ENCODE results near the gene AXL.

Gene AXL

GRCh38 chr19:41218249-41218614 lies 791 bp upstream of the AXL start:
- Histone ChIP-seq H3K4me3 (ENCODE audit: low read length) (peak overlapping the region; percentile 73), H3K36me3 (ENCODE audit: control insufficient read depth, low read depth, low read length) (peaks cover 6% of the 10 kb centered on the region), H3K27me3 (ENCODE audit: control insufficient read depth, insufficient read depth, low read length) (no peaks in the 10 kb centered on the region), H3K9ac (ENCODE audit: low read length) (no peak overlapping the region), H3K27ac (ENCODE audit: low read length) (no peak overlapping the region), H3K9me3 (ENCODE audit: control insufficient read depth, low read depth, low read length) (no peaks in the 10 kb centered on the region), H3K4me1 (ENCODE audit: control insufficient read depth, low read depth, low read length) (peaks cover 3% of the 10 kb centered on the region)

GRCh38 chr19:41219924-41220567 lies 1.0 kb downstream of the AXL start:
- Histone ChIP-seq H3K9ac (ENCODE audit: low read length) (no peak overlapping the region), H3K4me1 (ENCODE audit: control insufficient read depth, low read depth, low read length) (peaks cover 11% of the 10 kb centered on the region), H3K27me3 (ENCODE audit: control insufficient read depth, insufficient read depth, low read length) (no peaks in the 10 kb centered on the region), H3K4me3 (ENCODE audit: low read length) (peak overlapping the region; percentile 73), H3K9me3 (ENCODE audit: control insufficient read depth, low read depth, low read length) (no peaks in the 10 kb centered on the region), H3K27ac (ENCODE audit: low read length) (no peak overlapping the region), H3K36me3 (ENCODE audit: control insufficient read depth, low read depth, low read length) (peaks cover 6% of the 10 kb centered on the region)

- peak overlapping the region; percentile 73 for H3K4me3 ChIP-seq (ENCODE audit: low read length)
- no peak overlapping the region for H3K27ac ChIP-seq (ENCODE audit: low read length)
Measured at GRCh38 chr19:41220811-41221210, 1.8 kb downstream of the AXL start.

GRCh38 chr19:41221514-41222205 lies 2.6 kb downstream of the AXL start:
- no peaks in the 10 kb centered on the region for H3K27me3 ChIP-seq (ENCODE audit: control insufficient read depth, insufficient read depth, low read length)
- no peak overlapping the region for H3K27ac ChIP-seq (ENCODE audit: low read length)
- peaks cover 21% of the 10 kb centered on the region for H3K4me1 ChIP-seq (ENCODE audit: control insufficient read depth, low read depth, low read length)
- no peak overlapping the region for H3K9ac ChIP-seq (ENCODE audit: low read length)
- H3K9me3 ChIP-seq (ENCODE audit: control insufficient read depth, low read depth, low read length): no peaks in the 10 kb centered on the region
- peaks cover 6% of the 10 kb centered on the region for H3K36me3 ChIP-seq (ENCODE audit: control insufficient read depth, low read depth, low read length)
- H3K4me3 ChIP-seq (ENCODE audit: low read length): no peak overlapping the region

More at GRCh38 chr19:41220811-41221210, 1.8 kb downstream of the AXL start:
- Histone ChIP-seq H3K9me3 (ENCODE audit: control insufficient read depth, low read depth, low read length) (no peaks in the 10 kb centered on the region), H3K4me1 (ENCODE audit: control insufficient read depth, low read depth, low read length) (peaks cover 18% of the 10 kb centered on the region), H3K27me3 (ENCODE audit: control insufficient read depth, insufficient read depth, low read length) (no peaks in the 10 kb centered on the region), H3K36me3 (ENCODE audit: control insufficient read depth, low read depth, low read length) (peaks cover 6% of the 10 kb centered on the region), H3K9ac (ENCODE audit: low read length) (no peak overlapping the region)

GRCh38 chr19:41222240-41222639 lies 3.2 kb downstream of the AXL start:
- no peak overlapping the region for H3K27ac ChIP-seq (ENCODE audit: low read length)
- peaks cover 6% of the 10 kb centered on the region for H3K36me3 ChIP-seq (ENCODE audit: control insufficient read depth, low read depth, low read length)
- H3K4me3 ChIP-seq (ENCODE audit: low read length): no peak overlapping the region
- H3K27me3 ChIP-seq (ENCODE audit: control insufficient read depth, insufficient read depth, low read length): no peaks in the 10 kb centered on the region
- H3K9ac ChIP-seq (ENCODE audit: low read length): no peak overlapping the region
- no peaks in the 10 kb centered on the region for H3K9me3 ChIP-seq (ENCODE audit: control insufficient read depth, low read depth, low read length)
- H3K4me1 ChIP-seq (ENCODE audit: control insufficient read depth, low read depth, low read length): peaks cover 22% of the 10 kb centered on the region

GRCh38 chr19:41223431-41224234 lies 4.6 kb downstream of the AXL start:
- peaks cover 6% of the 10 kb centered on the region for H3K36me3 ChIP-seq (ENCODE audit: control insufficient read depth, low read depth, low read length)
- peak overlapping the region; percentile 15 for H3K27ac ChIP-seq (ENCODE audit: low read length)
- no peaks in the 10 kb centered on the region for H3K27me3 ChIP-seq (ENCODE audit: control insufficient read depth, insufficient read depth, low read length)
- no peaks in the 10 kb centered on the region for H3K9me3 ChIP-seq (ENCODE audit: control insufficient read depth, low read depth, low read length)
- no peak overlapping the region for H3K4me3 ChIP-seq (ENCODE audit: low read length)
- H3K9ac ChIP-seq (ENCODE audit: low read length): no peak overlapping the region
- H3K4me1 ChIP-seq (ENCODE audit: control insufficient read depth, low read depth, low read length): peaks cover 22% of the 10 kb centered on the region

GRCh38 chr19:41224632-41225031 lies 5.6 kb downstream of the AXL start:
- Histone ChIP-seq H3K4me3 (ENCODE audit: low read length) (no peak overlapping the region), H3K4me1 (ENCODE audit: control insufficient read depth, low read depth, low read length) (peaks cover 22% of the 10 kb centered on the region), H3K9me3 (ENCODE audit: control insufficient read depth, low read depth, low read length) (no peaks in the 10 kb centered on the region), H3K9ac (ENCODE audit: low read length) (no peak overlapping the region), H3K27me3 (ENCODE audit: control insufficient read depth, insufficient read depth, low read length) (no peaks in the 10 kb centered on the region), H3K36me3 (ENCODE audit: control insufficient read depth, low read depth, low read length) (peaks cover 6% of the 10 kb centered on the region), H3K27ac (ENCODE audit: low read length) (no peak overlapping the region)

GRCh38 chr19:41225238-41226052 lies 6.4 kb downstream of the AXL start:
- no peaks in the 10 kb centered on the region for H3K9me3 ChIP-seq (ENCODE audit: control insufficient read depth, low read depth, low read length)
- peak overlapping the region; percentile 8 for H3K27ac ChIP-seq (ENCODE audit: low read length)
- H3K4me1 ChIP-seq (ENCODE audit: control insufficient read depth, low read depth, low read length): peaks cover 22% of the 10 kb centered on the region
- H3K27me3 ChIP-seq (ENCODE audit: control insufficient read depth, insufficient read depth, low read length): no peaks in the 10 kb centered on the region
- H3K4me3 ChIP-seq (ENCODE audit: low read length): peak overlapping the region; percentile 49
- peaks cover 6% of the 10 kb centered on the region for H3K36me3 ChIP-seq (ENCODE audit: control insufficient read depth, low read depth, low read length)
- peak overlapping the region; percentile 64 for H3K9ac ChIP-seq (ENCODE audit: low read length)

- Histone ChIP-seq H3K4me3 (ENCODE audit: low read length) (peak overlapping the region; percentile 49), H3K9ac (ENCODE audit: low read length) (peak overlapping the region; percentile 64)
Measured at GRCh38 chr19:41226053-41226873, 7.2 kb downstream of the AXL start.

GRCh38 chr19:41226874-41227390 lies 7.9 kb downstream of the AXL start:
- Histone ChIP-seq H3K9ac (ENCODE audit: low read length) (peak overlapping the region; percentile 64), H3K4me1 (ENCODE audit: control insufficient read depth, low read depth, low read length) (peaks cover 22% of the 10 kb centered on the region), H3K36me3 (ENCODE audit: control insufficient read depth, low read depth, low read length) (no peaks in the 10 kb centered on the region), H3K9me3 (ENCODE audit: control insufficient read depth, low read depth, low read length) (no peaks in the 10 kb centered on the region), H3K27ac (ENCODE audit: low read length) (no peak overlapping the region), H3K4me3 (ENCODE audit: low read length) (peak overlapping the region; percentile 49), H3K27me3 (ENCODE audit: control insufficient read depth, insufficient read depth, low read length) (no peaks in the 10 kb centered on the region)

More at GRCh38 chr19:41226053-41226873, 7.2 kb downstream of the AXL start:
- Histone ChIP-seq H3K27me3 (ENCODE audit: control insufficient read depth, insufficient read depth, low read length) (no peaks in the 10 kb centered on the region), H3K9me3 (ENCODE audit: control insufficient read depth, low read depth, low read length) (no peaks in the 10 kb centered on the region), H3K36me3 (ENCODE audit: control insufficient read depth, low read depth, low read length) (no peaks in the 10 kb centered on the region), H3K4me1 (ENCODE audit: control insufficient read depth, low read depth, low read length) (peaks cover 22% of the 10 kb centered on the region), H3K27ac (ENCODE audit: low read length) (peak overlapping the region; percentile 8)

All from iPS-18a (cell line).